Ovary (tissue), 9 donors: ENCODE data around the gene MVD. TPM values are rescaled to one million over a fixed set of nuclear protein-coding genes. Genes with fewer than 3 reads are reported as not detected.

ENCODE experiments used
- DNase-seq, 5 donors: peaks; one replicate each; pipeline ENCODE4 v3.0.0-alpha.2; 2019 to 2020
- H3K27ac ChIP-seq, 2 donors: fragments of 200-600 bp; one replicate each; pipeline versions ENCODE4 v1.5.1 to v1.8.0; 2019 to 2022
- H3K27me3 ChIP-seq: fragments of 200-600 bp; one replicate; pipeline ENCODE4 v1.8.0; 2022
- H3K36me3 ChIP-seq: fragments of 200-600 bp; sonication (generic); one replicate; pipeline ENCODE4 v1.5.1; 2019
- H3K4me1 ChIP-seq: one replicate; pipeline ENCODE4 v1.8.1; 2013; ENCODE audit warnings: mild to moderate bottlenecking, moderate library complexity; ENCODE audit not compliant: insufficient read depth
- H3K4me3 ChIP-seq: fragments of 200-600 bp; sonication (generic); one replicate; pipeline ENCODE4 v1.5.1; 2017
- H3K9me3 ChIP-seq, 2 donors: fragments of 200-600 bp in 1 of 2; sonication (generic) in 1 of 2; one replicate each; pipeline versions ENCODE4 v1.5.1 to v1.8.1; 2013 to 2019; ENCODE audit warnings: mild to moderate bottlenecking in 1 of 2, moderate library complexity in 1 of 2
- CTCF ChIP-seq, 3 donors: fragments of 450-650 bp in 2 of 3; fragments of 200-600 bp in 1 of 3; IDR thresholded peaks; one replicate each; pipeline versions ENCODE4 v1.5.1 to v1.8.0; 2016 to 2022; ENCODE audit warnings: antibody characterized with exemption in 3 of 3, mild to moderate bottlenecking in 1 of 3
- EP300 ChIP-seq: sonication (generic); formaldehyde crosslinking; IDR thresholded peaks from one replicate; pipeline ENCODE4 v1.6.1; 2017; ENCODE audit warnings: antibody characterized with exemption
- POLR2A ChIP-seq: fragments of 450-650 bp; IDR thresholded peaks from one replicate; pipeline ENCODE4 v1.6.1; 2017; ENCODE audit warnings: antibody characterized with exemption, mild to moderate bottlenecking, moderate library complexity
- WGBS, 3 donors: extraction: QIAGEN DNeasy Blood & Tissue Kit in 1 of 3; methylation state at CpG; one replicate each; pipeline versions ENCODE4 v1.1.5 to v1.1.7; 2013 to 2017; 5-methylcytosine and 5-hydroxymethylcytosine counted together
- intact Hi-C, 4 donors: fragments of 100-400 bp; cut with DNase I; formaldehyde crosslinking; loops; one replicate each; pipeline versions ENCODE4 v1.11.0 to v1.15.1; 2022 to 2023
- polyA plus RNA-seq, 2 donors: library from polyadenylated mRNA; stranded (reverse); fragments of 200-250 nt in 1 of 2; fragments of 350-450 nt in 1 of 2; fragmentation: Illumina TruSeq in 1 of 2; extraction: RNeasy Lipid Tissue Mini Kit (QIAGEN cat#74804) in 1 of 2; gene quantifications; one replicate each; pipeline ENCODE4 v1.2.3, GENCODE V29; 2013 to 2014
- total RNA-seq, 7 donors: library from RNA; depleted of rRNA in 2 of 7; stranded (reverse); fragments of >200 nt in 2 of 7; fragmentation: NEBNext Ultra II Directional in 3 of 7; extraction: Animal tissue kit (Norgen Biotek cat#: 25700) in 3 of 7; gene quantifications; one replicate each; pipeline versions ENCODE4 v1.1.0 to v1.2.4, GENCODE V29; 2016 to 2023
- donor health status: DM: no; HTN: no; CAD: no; lungs with moderate emphysema.
- donor health status: DM: no; HTN: no; CAD: no.
- donor health status: Bipolar disorder and iron deficiency.
- donor health status: DM: yes; HTN: yes; CAD: no.
- donor health status: DM: no; HTN: no; CAD: no.
- donor health status: DM: yes; HTN: yes; CAD: no.

MVD gene
- total and polyA plus RNA-seq, 9 donors, result 9.1 to 135 (median 20.9) TPM

GRCh38 chr16:88643644-88643932 is 19.3 kb downstream of the MVD start:
- H3K4me3 ChIP-seq, result no peak overlapping the region
- no peaks in the 10 kb centered on the region for H3K9me3 ChIP-seq
- 84 to 93% (median 88%) methylated on average over 3 to 9 of the region's 9 CpGs for WGBS, 3 donors
- intact Hi-C loops, result no loop called here
- no peak overlapping the region for H3K27ac ChIP-seq
- no peak for DNase-seq
- no peaks in the 10 kb centered on the region for H3K27me3 ChIP-seq
- no peaks in the 10 kb centered on the region for H3K36me3 ChIP-seq
- H3K4me1 ChIP-seq, result no peaks in the 10 kb centered on the region
- TF ChIP-seq CTCF (IDR thresholded peaks at IDR 0.05) (no peak), POLR2A (no peak), EP300 (no peak)

- no peak overlapping the region for H3K4me3 ChIP-seq
- no peaks in the 10 kb centered on the region for H3K27me3 ChIP-seq
- no peak for DNase-seq
- H3K9me3 ChIP-seq, result no peaks in the 10 kb centered on the region
- H3K27ac ChIP-seq, result no peak overlapping the region
- WGBS, 3 donors, result 81 to 85% (median 84%) methylated on average over 51 to 58 of the region's 58 CpGs
- H3K4me1 ChIP-seq, result no peaks in the 10 kb centered on the region
- H3K36me3 ChIP-seq, result no peaks in the 10 kb centered on the region
- intact Hi-C loops, result no loop called here
- no peak for TF ChIP-seq POLR2A
- no peak for TF ChIP-seq CTCF (IDR thresholded peaks at IDR 0.05)
- TF ChIP-seq EP300, result no peak
Measured at GRCh38 chr16:88642881-88643643, 19.8 kb downstream of the MVD start.

- intact Hi-C loops, result no loop called here
- H3K4me3 ChIP-seq, result no peak overlapping the region
- DNase-seq, result no peak
- no peak for TF ChIP-seq EP300
- TF ChIP-seq POLR2A, result no peak
- no peak for TF ChIP-seq CTCF (IDR thresholded peaks at IDR 0.05)
- no peak overlapping the region for H3K27ac ChIP-seq
- no peaks in the 10 kb centered on the region for H3K4me1 ChIP-seq
- H3K9me3 ChIP-seq, result no peaks in the 10 kb centered on the region
- WGBS, 3 donors, result 37 to 57% (median 43%) methylated on average over 17 of the region's 17 CpGs
- no peaks in the 10 kb centered on the region for H3K36me3 ChIP-seq
- H3K27me3 ChIP-seq, result no peaks in the 10 kb centered on the region
Measured at GRCh38 chr16:88640498-88641247, 22.2 kb downstream of the MVD start.

- Histone ChIP-seq H3K4me1 (no peaks in the 10 kb centered on the region), H3K4me3 (no peak overlapping the region), H3K9me3 (no peaks in the 10 kb centered on the region), H3K27ac (no peak overlapping the region), H3K27me3 (no peaks in the 10 kb centered on the region), H3K36me3 (no peaks in the 10 kb centered on the region)
- no peak for TF ChIP-seq POLR2A
- no peak for TF ChIP-seq CTCF (IDR thresholded peaks at IDR 0.05)
- TF ChIP-seq EP300, result no peak
- DNase-seq, result no peak
- intact Hi-C loops, result no loop called here
- 24 to 43% (median 33%) methylated on average over 13 of the region's 13 CpGs for WGBS, 3 donors
Measured at GRCh38 chr16:88640039-88640495, 22.8 kb downstream of the MVD start.
